HepG2 (cell line): ENCODE measurements around the gene GNAS. TPM values are rescaled to one million over a fixed set of nuclear protein-coding genes. Genes with fewer than 3 reads are reported as not detected.

Experiments used
- ATAC-seq: fragments of 200-7000 bp; cut with Tn5 transposase; 3 replicates; pipeline ENCODE4 v1.9.1; 2020; ENCODE audit warnings: mild to moderate bottlenecking, moderate library complexity
- BruUV-seq: library from RNA; stranded (reverse); fragments of 400-500 nt; replicated peaks from 2 replicates; lab custom pipeline; 2021; lab: Mats Ljungman, UMichigan
- CTCF ChIA-PET: fragments of 300-600 bp; formaldehyde crosslinking; extraction: SDS; loops from one replicate; lab custom pipeline; 2021; ENCODE audit warnings: low total read pairs, inconsistent platforms, low intra/inter-chr PET ratio; lab: Yijun Ruan, JAX
- POLR2A ChIA-PET: fragments of 350-600 bp; sonication (Branson Sonifier 250); formaldehyde crosslinking; loops from one replicate; lab custom pipeline; 2020; ENCODE audit warnings: antibody characterized with exemption, inconsistent platforms; lab: Yijun Ruan, JAX
- DNase-seq: peaks from one replicate; pipeline ENCODE4 v3.0.0-alpha.2; 2015; ENCODE audit warnings: low spot score
- FAIRE-seq: peaks from 3 replicates; lab custom pipeline; 2011; peaks lifted over from hg19 to GRCh38; lab: Jason Lieb, UNC
- H2AFZ ChIP-seq: one replicate; pipeline ENCODE4 v1.6.1; 2011; ENCODE audit warnings: low read length, inconsistent platforms
- H3K27ac ChIP-seq: fragments of 300-600 bp; 3 replicates; pipeline ENCODE4 v1.8.0; 2011; ENCODE audit warnings: mixed run types, mild to moderate bottlenecking, mixed read lengths, low read length, inconsistent platforms; ENCODE audit not compliant: insufficient read depth; ENCODE audit errors: extremely low read length
- H3K27me3 ChIP-seq, 2 experiments: fragments of 200-600 bp in 1 of 2; 2 replicates in 1 of 2; 3 replicates in 1 of 2; pipeline versions ENCODE4 v1.6.0 to v1.8.0; 2011; ENCODE audit warnings: low read length in 2 of 2, mild to moderate bottlenecking in 2 of 2, moderate library complexity in 2 of 2, inconsistent platforms in 1 of 2; ENCODE audit not compliant: insufficient read depth in 2 of 2, control insufficient read depth in 1 of 2
- H3K36me3 ChIP-seq, 2 experiments: fragments of 200-600 bp in 1 of 2; replicated peaks in 1 of 2; 2 replicates in 1 of 2; 3 replicates in 1 of 2; pipeline versions ENCODE4 v1.5.1 to v1.8.0; 2011; ENCODE audit warnings: low read length in 2 of 2, inconsistent platforms in 1 of 2; ENCODE audit not compliant: insufficient read depth in 2 of 2, control insufficient read depth in 1 of 2
- H3K4me1 ChIP-seq: 2 replicates; pipeline ENCODE4 v1.5.1; 2012; ENCODE audit warnings: low read length, inconsistent platforms; ENCODE audit not compliant: insufficient read depth
- H3K4me2 ChIP-seq: 2 replicates; pipeline ENCODE4 v1.6.0; 2011; ENCODE audit warnings: low read depth, low read length, inconsistent platforms
- H3K4me3 ChIP-seq, 3 experiments: fragments of 200-600 bp in 1 of 3; sonication (generic), shearing (Covaris generic) in 1 of 3; replicated peaks in 1 of 3; 2 replicates each; pipeline ENCODE4 v1.5.1; 2011 to 2016; ENCODE audit warnings: low read length in 3 of 3, inconsistent platforms in 2 of 3, low read depth in 2 of 3, mild to moderate bottlenecking in 2 of 3, control low read depth in 1 of 3, mixed read lengths in 1 of 3; ENCODE audit not compliant: insufficient read depth in 1 of 3
- H3K79me2 ChIP-seq: one replicate; pipeline ENCODE4 v1.6.1; 2011; ENCODE audit warnings: low read length, inconsistent platforms; ENCODE audit not compliant: insufficient read depth
- H3K9ac ChIP-seq: 2 replicates; pipeline ENCODE4 v1.6.0; 2011; ENCODE audit warnings: mild to moderate bottlenecking, low read depth, low read length, inconsistent platforms; ENCODE audit not compliant: insufficient read depth
- H3K9me3 ChIP-seq: 2 replicates; pipeline ENCODE4 v1.5.1; 2012; ENCODE audit warnings: mild to moderate bottlenecking, low read length
- H4K20me1 ChIP-seq: 2 replicates; pipeline ENCODE4 v1.6.0; 2011; ENCODE audit warnings: inconsistent platforms, mild to moderate bottlenecking, low read length, moderate library complexity; ENCODE audit not compliant: insufficient read depth
- CHD4 ChIP-seq: fragments of 200-600 bp; sonication (generic); IDR thresholded peaks from 2 replicates; pipeline ENCODE4 v1.7.0; 2017; ENCODE audit warnings: mild to moderate bottlenecking, low read length, borderline replicate concordance
- FOXA1 ChIP-seq, 2 experiments: fragments of 450-650 bp in 1 of 2; sonication (generic) in 1 of 2; formaldehyde crosslinking in 1 of 2; IDR thresholded peaks; 2 replicates each; pipeline versions ENCODE4 v1.4.0 to v1.6.1; 2016 to 2020; ENCODE audit warnings: missing genetic modification reagents in 1 of 2
- FOXM1 ChIP-seq: sonication (generic); formaldehyde crosslinking; IDR thresholded peaks from 2 replicates; pipeline ENCODE4 v1.5.0; 2020; ENCODE audit warnings: missing genetic modification reagents
- GABPA ChIP-seq, 2 experiments: IDR thresholded peaks; 2 replicates each; pipeline ENCODE4 v1.6.1; 2011 to 2016; ENCODE audit warnings: low read depth in 2 of 2, low read length in 1 of 2, missing biosample characterization in 1 of 2, missing genetic modification characterization in 1 of 2
- HIVEP1 ChIP-seq: sonication (generic); formaldehyde crosslinking; IDR thresholded peaks from 2 replicates; pipeline ENCODE4 v1.4.0; 2020; ENCODE audit warnings: mild to moderate bottlenecking, missing genetic modification reagents
- KDM2A ChIP-seq: sonication (generic); formaldehyde crosslinking; IDR thresholded peaks from 2 replicates; pipeline ENCODE4 v1.4.0; 2020; ENCODE audit warnings: low read depth, missing genetic modification reagents, borderline replicate concordance
- MLXIP ChIP-seq: sonication (generic); formaldehyde crosslinking; IDR thresholded peaks from 2 replicates; pipeline ENCODE4 v1.9.0; 2021; ENCODE audit warnings: missing genetic modification reagents, borderline replicate concordance
- SMAD3 ChIP-seq: sonication (generic); formaldehyde crosslinking; IDR thresholded peaks from 2 replicates; pipeline ENCODE4 v1.4.0; 2020; ENCODE audit warnings: missing genetic modification reagents
- ZFP36L2 ChIP-seq: sonication (generic); formaldehyde crosslinking; IDR thresholded peaks from 2 replicates; pipeline ENCODE4 v1.4.0; 2020; ENCODE audit warnings: missing genetic modification reagents
- ZNF34 ChIP-seq: sonication (generic); formaldehyde crosslinking; IDR thresholded peaks from 2 replicates; pipeline ENCODE4 v1.4.0; 2020; ENCODE audit warnings: mild to moderate bottlenecking, missing genetic modification reagents, borderline replicate concordance
- ZNF430 ChIP-seq: sonication (generic); formaldehyde crosslinking; IDR thresholded peaks from 2 replicates; pipeline ENCODE4 v1.9.0; 2021; ENCODE audit warnings: mild to moderate bottlenecking, missing genetic modification reagents
- WGBS: methylation state at CpG from one replicate; pipeline ENCODE4 v1.1.6; 2017; ENCODE audit warnings: low lambda C conversion rate; 5-methylcytosine and 5-hydroxymethylcytosine counted together
- in situ Hi-C: cut with HindIII; loops from 2 replicates; pipeline ENCODE4 v1.10.0; 2017; ENCODE audit warnings: low pct_unique_long_range_greater_than_20kb; ENCODE audit not compliant: extremely low pct_ligation_motif_present
- intact Hi-C: fragments of 100-400 bp; cut with micrococcal nuclease; formaldehyde crosslinking; loops from one replicate; pipeline ENCODE4 v1.10.0; 2022; ENCODE audit not compliant: unreplicated experiment
- polyA plus RNA-seq, 8 experiments: library from polyadenylated mRNA; depleted of rRNA in 3 of 8; stranded (reverse) in 7 of 8; unstranded in 1 of 8; fragments of >200 nt; fragmentation: Illumina TruSeq in 4 of 8; extraction: Trizol in 4 of 8; gene quantifications; 2 replicates each; pipeline versions ENCODE4 v1.2.1 to v1.2.3, GENCODE V29; 2011 to 2016; ENCODE audit warnings: low read depth in 4 of 8, missing spikeins in 1 of 8, mixed read lengths in 1 of 8; ENCODE audit not compliant: insufficient read depth in 1 of 8
- total RNA-seq, 5 experiments: library from RNA; depleted of rRNA; stranded (reverse); fragments of >200 nt; fragmentation: Illumina TruSeq; extraction: Trizol; gene quantifications; 2 replicates each; pipeline ENCODE4 v1.2.3, GENCODE V29; 2016; ENCODE audit warnings: low read depth in 1 of 5
- TF ChIP-seq, protein P1 (sequence below): sonication (generic); formaldehyde crosslinking; IDR thresholded peaks from 2 replicates; pipeline ENCODE4 v1.8.1; 2023; ENCODE audit warnings: mild to moderate bottlenecking, missing genetic modification reagents, borderline replicate concordance
- TF ChIP-seq, protein P2 (sequence below): sonication (generic); formaldehyde crosslinking; IDR thresholded peaks from 2 replicates; pipeline ENCODE4 v1.8.1; 2023; ENCODE audit warnings: missing genetic modification reagents, inconsistent platforms, borderline replicate concordance

GNAS gene
- total and polyA plus RNA-seq, 2 of the 13 experiments (the other 11 are each of a cell fraction or from before 2014, with no cell fraction given) = 407 to 1,008 TPM

GRCh38 chr20:58839474-58839874, 13.0 kb upstream of the GNAS start (continued):
- TF ChIP-seq KDM2A (CRISPR knock-in tag) (peak; percentile 54; the same call in 1 of the 2 replicates), ZNF34 (no peak), CHD4 (no peak), FOXM1 (CRISPR knock-in tag) (no peak)
- TF ChIP-seq, protein P1, sequence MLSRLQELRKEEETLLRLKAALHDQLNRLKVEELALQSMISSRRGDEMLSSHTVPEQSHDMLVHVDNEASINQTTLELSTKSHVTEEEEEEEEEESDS = no peak
- TF ChIP-seq, protein P2, sequence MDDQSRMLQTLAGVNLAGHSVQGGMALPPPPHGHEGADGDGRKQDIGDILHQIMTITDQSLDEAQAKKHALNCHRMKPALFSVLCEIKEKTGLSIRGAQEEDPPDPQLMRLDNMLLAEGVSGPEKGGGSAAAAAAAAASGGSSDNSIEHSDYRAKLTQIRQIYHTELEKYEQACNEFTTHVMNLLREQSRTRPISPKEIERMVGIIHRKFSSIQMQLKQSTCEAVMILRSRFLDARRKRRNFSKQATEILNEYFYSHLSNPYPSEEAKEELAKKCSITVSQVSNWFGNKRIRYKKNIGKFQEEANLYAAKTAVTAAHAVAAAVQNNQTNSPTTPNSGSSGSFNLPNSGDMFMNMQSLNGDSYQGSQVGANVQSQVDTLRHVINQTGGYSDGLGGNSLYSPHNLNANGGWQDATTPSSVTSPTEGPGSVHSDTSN = no peak

DNA sequence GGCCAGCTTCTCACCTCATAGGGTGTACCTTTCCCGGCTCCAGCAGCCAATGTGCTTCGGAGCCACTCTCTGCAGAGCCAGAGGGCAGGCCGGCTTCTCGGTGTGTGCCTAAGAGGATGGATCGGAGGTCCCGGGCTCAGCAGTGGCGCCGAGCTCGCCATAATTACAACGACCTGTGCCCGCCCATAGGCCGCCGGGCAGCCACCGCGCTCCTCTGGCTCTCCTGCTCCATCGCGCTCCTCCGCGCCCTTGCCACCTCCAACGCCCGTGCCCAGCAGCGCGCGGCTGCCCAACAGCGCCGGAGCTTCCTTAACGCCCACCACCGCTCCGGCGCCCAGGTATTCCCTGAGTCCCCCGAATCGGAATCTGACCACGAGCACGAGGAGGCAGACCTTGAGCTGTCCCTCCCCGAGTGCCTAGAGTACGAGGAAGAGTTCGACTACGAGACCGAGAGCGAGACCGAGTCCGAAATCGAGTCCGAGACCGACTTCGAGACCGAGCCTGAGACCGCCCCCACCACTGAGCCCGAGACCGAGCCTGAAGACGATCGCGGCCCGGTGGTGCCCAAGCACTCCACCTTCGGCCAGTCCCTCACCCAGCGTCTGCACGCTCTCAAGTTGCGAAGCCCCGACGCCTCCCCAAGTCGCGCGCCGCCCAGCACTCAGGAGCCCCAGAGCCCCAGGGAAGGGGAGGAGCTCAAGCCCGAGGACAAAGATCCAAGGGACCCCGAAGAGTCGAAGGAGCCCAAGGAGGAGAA, 12.3 kb upstream of the GNAS start:
- Histone ChIP-seq H3K9ac (no peak overlapping the region), H3K36me3 (no peaks in the 10 kb centered on the region), H3K4me1 (no peaks in the 10 kb centered on the region), H4K20me1 (no peaks in the 10 kb centered on the region), H3K4me3 (no peak overlapping the region), H3K27ac (no peak overlapping the region), H3K27me3 (peaks cover 7 to 83% of the 10 kb centered on the region in 2 experiments; a peak in 4 of 5 replicates), H2AFZ (no peak overlapping the region), H3K79me2 (no peaks in the 10 kb centered on the region), H3K9me3 (no peaks in the 10 kb centered on the region), H3K4me2 (no peak overlapping the region)
- ChIA-PET POLR2A (no interaction called here), CTCF (interaction anchor here (1.5 to 3.0 kb wide), 2 partner anchors 359 to 603 kb away, joined by 6 to 12 read pairs; no protein-coding TSS in a partner anchor)
- WGBS = 62% methylated on average over 67 of the region's 67 CpGs
- TF ChIP-seq FOXA1 (IDR thresholded peaks at IDR 0.05) (no peak), FOXA1 (CRISPR knock-in tag; IDR thresholded peaks at IDR 0.05) (no peak), SMAD3 (CRISPR knock-in tag) (no peak), GABPA (IDR thresholded peaks at IDR 0.05; ENCODE audit: low read depth, low read length) (0 out of 2 replicates have a peak, but pooled peaks have one; percentile 11), GABPA (CRISPR knock-in tag; IDR thresholded peaks at IDR 0.05; ENCODE audit: low read depth) (no peak), MLXIP (CRISPR knock-in tag) (no peak), ZFP36L2 (CRISPR knock-in tag) (no peak), HIVEP1 (CRISPR knock-in tag) (no peak), ZNF430 (no peak)
- FAIRE-seq = no peak
- in situ Hi-C loops (loop anchor here (10.0 kb wide), 2 partner anchors 355 to 605 kb away; no protein-coding TSS in a partner anchor), intact Hi-C loops (loop anchor here (5.0 kb wide), 2 partner anchors 593 to 1357 kb away; no protein-coding TSS in a partner anchor)
- ATAC-seq = peak; percentile 41
- DNase-seq = no peak
- BruUV-seq = no TSS peak
